GM18519 (cell line): ENCODE results near the gene NDUFA12.

Experiments
- ATAC-seq: cut with Tn5 transposase; IDR thresholded peaks from one replicate; pipeline ENCODE4 v1.9.1; 2021; ENCODE audit warnings: mild to moderate bottlenecking, moderate library complexity; ENCODE audit not compliant: unreplicated experiment, low FRiP score

Gene NDUFA12

GRCh38 chr12:94982456-94982855 is 21.0 kb downstream of the NDUFA12 start:
- no peak for ATAC-seq

DNA sequence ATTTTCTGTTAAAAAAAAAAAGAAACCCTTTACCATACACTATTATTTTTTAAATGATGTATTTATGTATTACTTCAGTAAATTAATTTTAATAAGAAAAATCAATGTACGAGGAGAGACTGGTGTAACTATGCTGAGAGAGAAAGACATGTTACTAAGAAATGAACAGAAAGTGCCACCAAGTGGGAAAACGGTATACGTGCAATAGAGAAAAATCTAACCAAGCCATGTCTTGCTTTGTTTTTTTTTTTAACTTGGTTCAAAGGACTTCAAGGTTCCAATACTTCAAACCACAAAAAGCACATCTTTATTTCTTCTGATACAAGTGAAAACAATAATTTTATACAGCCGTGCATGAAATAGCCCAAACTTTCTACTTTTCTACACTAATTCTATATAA is 22.9 kb downstream of the NDUFA12 start:
- ATAC-seq: no peak

GRCh38 chr12:94979941-94980340 is 23.6 kb downstream of the NDUFA12 start:
- ATAC-seq: no peak

- no peak for ATAC-seq
Measured at GRCh38 chr12:94977766-94978468, 25.6 kb downstream of the NDUFA12 start.

DNA sequence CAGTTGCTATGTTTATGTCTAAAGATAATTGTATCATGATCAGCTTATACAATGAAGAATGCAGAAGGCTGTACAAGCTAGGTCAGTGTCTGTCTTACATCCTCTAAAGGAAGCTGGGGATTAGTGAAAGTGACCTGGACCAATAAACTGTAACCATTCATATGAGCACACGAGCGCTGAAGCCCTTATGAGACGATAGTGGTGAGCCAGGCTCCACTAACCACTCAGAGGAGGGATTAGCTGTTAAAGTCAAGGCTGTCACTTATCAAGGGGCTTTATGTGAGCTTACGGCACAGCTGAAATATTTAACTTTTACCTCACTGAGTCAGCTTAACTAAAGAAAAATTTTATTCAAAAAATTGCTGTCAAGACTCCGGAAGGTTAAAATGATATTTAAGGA is 30.3 kb downstream of the NDUFA12 start:
- ATAC-seq: no peak

DNA sequence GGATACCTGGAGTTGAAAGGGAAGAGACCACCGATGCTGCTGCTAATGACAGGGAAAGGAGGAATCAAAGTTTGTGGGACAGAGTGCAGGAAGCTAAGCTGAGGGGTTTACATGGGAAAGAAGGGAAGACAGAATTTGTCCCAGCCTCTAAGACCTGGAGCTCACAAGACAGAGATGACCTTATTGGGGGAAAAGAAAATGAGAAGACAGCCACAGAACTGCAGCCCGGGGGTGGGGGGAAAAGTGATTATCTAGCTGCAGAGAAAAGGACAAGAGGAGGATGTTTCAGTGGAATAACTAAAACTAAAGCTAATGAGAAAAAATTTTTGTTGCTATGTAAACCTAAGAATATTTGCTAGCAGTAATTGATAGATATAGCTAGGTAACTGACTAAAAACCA is 30.7 kb downstream of the NDUFA12 start:
- ATAC-seq: no peak

DNA sequence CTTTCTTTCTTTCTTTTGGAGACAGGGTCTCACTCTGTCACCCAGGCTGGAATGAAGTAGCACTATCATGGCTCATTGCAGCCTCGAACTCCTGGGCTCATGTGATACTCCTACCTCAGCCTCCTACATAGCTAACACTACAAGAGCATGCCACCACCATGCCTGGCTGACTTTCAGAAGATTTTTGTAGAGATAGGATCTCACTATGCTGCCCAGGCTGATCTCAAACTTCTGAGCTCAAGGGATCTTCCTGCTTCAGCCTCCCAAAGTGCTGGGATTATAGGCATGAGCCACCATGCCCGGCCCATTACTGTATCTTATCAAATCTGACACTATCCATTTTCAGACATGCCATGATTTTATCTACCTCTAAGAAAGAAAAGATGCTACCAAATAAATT is 31.6 kb downstream of the NDUFA12 start:
- no peak for ATAC-seq

- ATAC-seq: no peak
Measured at GRCh38 chr12:94970560-94970959, 32.9 kb downstream of the NDUFA12 start.

- ATAC-seq: peak; percentile 54
Measured at GRCh38 chr12:94969424-94969823, 34.1 kb downstream of the NDUFA12 start.

- no peak for ATAC-seq
Measured at GRCh38 chr12:94965982-94966630, 37.4 kb downstream of the NDUFA12 start.

DNA sequence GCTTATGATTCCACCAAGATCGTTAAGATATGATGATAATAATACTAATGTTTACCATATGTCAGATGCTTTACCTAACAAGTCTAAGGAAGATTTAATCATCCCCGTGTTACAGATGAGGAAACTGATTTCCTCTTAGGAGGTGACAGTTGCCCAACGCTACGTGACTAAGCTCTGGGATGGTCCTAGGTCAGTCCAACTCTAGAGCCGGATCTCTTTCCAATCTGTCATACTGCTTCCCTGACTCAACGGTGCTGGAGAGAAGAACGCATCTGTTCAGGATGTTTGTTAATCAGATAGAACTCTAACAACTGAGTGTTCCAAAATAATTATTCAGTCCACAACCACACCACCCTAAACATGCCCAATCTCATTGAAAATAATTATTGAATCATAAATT is 39.8 kb downstream of the NDUFA12 start:
- no peak for ATAC-seq

DNA sequence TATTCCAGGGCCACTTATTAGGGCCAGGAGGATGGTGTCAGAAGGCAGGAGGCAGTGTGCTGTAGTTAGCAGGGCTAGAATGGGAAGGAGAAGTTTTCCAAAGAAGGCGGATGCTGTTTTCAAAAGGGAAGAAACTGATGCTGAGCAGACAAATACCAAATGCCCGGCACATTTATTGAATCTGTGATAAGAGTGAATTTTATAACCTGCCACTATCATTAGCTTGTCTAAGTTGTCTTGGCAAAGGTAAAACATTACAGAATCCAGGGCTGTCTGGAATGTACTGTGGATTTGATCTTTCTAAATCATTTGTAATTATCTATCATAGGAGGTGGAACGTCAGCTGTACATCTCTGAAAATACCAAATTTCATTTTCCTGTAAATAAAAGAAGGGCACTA is 40.8 kb downstream of the NDUFA12 start:
- no peak for ATAC-seq

DNA sequence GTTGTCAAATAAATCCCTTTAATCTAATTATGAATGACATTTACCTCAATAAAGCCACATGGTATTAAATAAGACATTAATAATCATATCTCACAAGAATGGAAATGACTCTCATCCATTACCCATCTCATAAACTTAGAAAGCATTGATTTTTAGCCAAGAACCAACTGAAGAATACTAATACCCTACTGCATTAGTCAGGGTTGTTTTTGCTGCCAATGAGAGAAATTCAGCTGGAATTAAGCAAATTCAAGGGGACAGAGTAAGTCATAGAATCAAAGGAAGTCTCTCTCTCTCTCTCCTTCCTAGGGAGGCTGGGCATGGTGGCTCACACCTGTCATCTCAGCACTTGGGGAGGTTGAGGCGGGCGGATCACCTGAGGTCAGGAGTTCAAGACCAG is 41.6 kb downstream of the NDUFA12 start:
- no peak for ATAC-seq

GRCh38 chr12:94961256-94961824 is 42.2 kb downstream of the NDUFA12 start:
- no peak for ATAC-seq

GRCh38 chr12:94957006-94957405 is 46.5 kb downstream of the NDUFA12 start:
- no peak for ATAC-seq

DNA sequence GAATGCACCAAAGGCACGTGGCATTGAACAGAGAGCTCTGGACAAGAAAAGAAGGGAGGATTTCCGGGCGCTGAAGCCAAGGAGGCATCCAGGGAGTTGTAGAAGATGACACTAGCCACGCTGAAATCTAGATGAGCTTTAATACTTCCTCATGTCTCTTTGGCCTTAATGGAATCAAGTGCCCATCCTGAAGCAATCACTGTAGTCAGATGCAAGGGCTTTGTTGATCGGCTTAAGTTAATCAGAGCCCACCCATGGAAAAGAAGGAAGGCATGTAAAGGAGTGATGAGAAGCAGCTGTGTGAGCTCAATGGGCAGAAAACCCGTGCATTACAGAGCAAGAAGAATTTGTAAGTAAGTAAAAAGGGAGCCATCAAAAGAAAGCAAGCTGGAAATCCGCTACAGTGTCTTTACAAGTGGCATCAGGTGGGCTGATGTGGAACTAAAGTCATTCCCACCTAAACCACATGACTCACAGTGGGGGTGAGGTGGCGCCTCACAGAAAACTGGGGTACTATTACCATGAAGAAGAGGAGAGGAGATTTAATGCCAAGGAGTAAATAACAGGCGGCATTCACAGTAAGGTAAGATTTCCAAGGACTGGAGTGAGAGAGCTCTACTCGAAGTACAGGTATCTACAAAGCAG is 48.4 kb downstream of the NDUFA12 start:
- ATAC-seq: no peak

- no peak for ATAC-seq
Measured at GRCh38 chr12:94954029-94954685, 49.3 kb downstream of the NDUFA12 start.

DNA sequence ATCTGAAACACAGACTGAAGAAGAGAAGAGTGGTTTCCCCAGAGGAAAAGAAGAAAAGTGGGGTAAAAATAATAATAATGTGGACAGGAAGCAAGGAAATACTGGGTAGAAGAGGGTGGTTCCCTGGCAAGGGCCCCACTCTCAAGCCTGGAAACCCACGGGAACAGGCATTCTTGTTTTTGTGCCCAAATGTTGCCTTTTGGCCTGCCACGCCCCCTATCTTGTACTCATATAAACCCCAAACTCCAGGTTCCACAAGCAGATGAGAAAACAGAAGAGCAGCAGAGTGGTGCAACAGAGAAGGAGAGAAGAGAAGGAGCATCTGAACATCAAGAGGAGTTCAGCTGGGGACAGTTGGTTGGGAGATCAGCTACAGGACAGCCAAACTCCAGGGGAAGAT is 51.2 kb downstream of the NDUFA12 start:
- no peak for ATAC-seq

- no peak for ATAC-seq
Measured at GRCh38 chr12:94951071-94951934, 52.2 kb downstream of the NDUFA12 start.

DNA sequence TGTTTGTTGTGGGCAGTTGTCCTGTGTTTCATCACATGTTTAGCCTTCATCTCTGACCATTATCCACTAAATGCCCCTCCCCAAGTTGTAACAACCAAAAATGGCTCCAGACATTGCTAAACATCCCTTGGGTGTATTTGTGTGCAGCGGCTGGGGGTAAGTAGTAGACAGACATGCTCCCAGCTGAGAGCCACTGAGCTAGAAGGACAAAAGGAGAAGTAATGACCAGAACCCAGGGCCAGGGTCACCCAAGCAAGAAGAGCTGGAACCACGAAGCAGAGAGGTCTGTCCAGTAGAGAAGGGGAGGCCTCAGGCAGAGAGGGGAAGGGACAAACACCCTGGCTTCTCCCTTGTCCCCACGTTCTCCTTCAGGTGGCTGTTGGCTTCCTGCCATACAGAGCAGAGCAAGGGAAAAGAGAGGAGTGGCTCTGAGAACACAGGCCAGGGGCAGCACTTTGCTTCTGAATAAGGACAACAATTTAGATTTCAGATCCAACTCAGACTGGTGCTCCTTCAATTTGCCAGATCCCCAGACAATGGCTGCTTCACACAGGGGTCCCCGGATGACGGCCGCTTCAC is 55.2 kb downstream of the NDUFA12 start:
- no peak for ATAC-seq
